A673 (cell line): ENCODE data around the gene CD69. TPM values are rescaled to one million over a fixed set of nuclear protein-coding genes. Genes with fewer than 3 reads are reported as not detected.

Source experiments
- BruUV-seq: library from RNA; stranded (reverse); fragments of 400-500 nt; replicated peaks from 2 replicates; lab custom pipeline; 2021; lab: Mats Ljungman, UMichigan
- CTCF ChIA-PET: fragments of 300-600 bp; sonication (Branson Sonifier 250); formaldehyde crosslinking; loops from one replicate; lab custom pipeline; 2022; ENCODE audit warnings: antibody characterized with exemption; lab: Charles Lee
- POLR2A ChIA-PET: fragments of 300-600 bp; sonication (Branson Sonifier 250); formaldehyde crosslinking; loops from one replicate; lab custom pipeline; 2022; ENCODE audit warnings: antibody characterized with exemption; ENCODE audit not compliant: low non-redundant PET; lab: Charles Lee
- DNase-seq: peaks from one replicate; pipeline ENCODE4 v3.0.0-alpha.2; 2015; ENCODE audit warnings: low spot score
- H3K27ac ChIP-seq: fragments of 200-600 bp; sonication (generic); 2 replicates; pipeline ENCODE4 v1.5.1; 2016; ENCODE audit warnings: mixed run types, low read depth, mild to moderate bottlenecking, mixed read lengths, antibody characterized with exemption, low read length; ENCODE audit not compliant: poor library complexity, severe bottlenecking
- H3K27me3 ChIP-seq: fragments of 200-600 bp; sonication (generic); replicated peaks from 2 replicates; pipeline ENCODE4 v1.6.1; 2017; ENCODE audit warnings: mixed run types, low read depth, mild to moderate bottlenecking, mixed read lengths, antibody characterized with exemption, low read length; ENCODE audit not compliant: insufficient read depth, poor library complexity
- H3K36me3 ChIP-seq: fragments of 200-600 bp; sonication (generic); 2 replicates; pipeline ENCODE4 v1.6.1; 2016; ENCODE audit warnings: mixed run types, mild to moderate bottlenecking, mixed read lengths, antibody characterized with exemption, low read length; ENCODE audit not compliant: insufficient read depth, poor library complexity, severe bottlenecking
- H3K4me1 ChIP-seq: fragments of 200-600 bp; sonication (generic); 2 replicates; pipeline ENCODE4 v1.6.1; 2017; ENCODE audit warnings: mixed run types, mild to moderate bottlenecking, mixed read lengths, antibody characterized with exemption, low read length; ENCODE audit not compliant: insufficient read depth, poor library complexity, severe bottlenecking
- H3K4me3 ChIP-seq: fragments of 200-600 bp; sonication (generic); 2 replicates; pipeline ENCODE4 v1.5.1; 2016; ENCODE audit warnings: low read depth, mixed run types, mild to moderate bottlenecking, mixed read lengths, low read length; ENCODE audit not compliant: poor library complexity, severe bottlenecking
- H3K9me3 ChIP-seq: fragments of 200-600 bp; sonication (generic); 2 replicates; pipeline ENCODE4 v1.6.1; 2016; ENCODE audit warnings: mixed run types, low read depth, mild to moderate bottlenecking, mixed read lengths, antibody characterized with exemption, low read length; ENCODE audit not compliant: poor library complexity, severe bottlenecking
- EZH2 ChIP-seq: fragments of 200-600 bp; sonication (generic); IDR thresholded peaks from 2 replicates; pipeline ENCODE4 v1.6.1; 2017; ENCODE audit warnings: borderline replicate concordance, low read depth, mild to moderate bottlenecking, mixed read lengths, antibody characterized with exemption, low read length; ENCODE audit not compliant: poor library complexity, severe bottlenecking
- intact Hi-C: fragments of 100-400 bp; cut with micrococcal nuclease; formaldehyde crosslinking; loops from one replicate; pipeline ENCODE4 v1.10.0; 2022; ENCODE audit not compliant: unreplicated experiment
- total RNA-seq: library from RNA; stranded (reverse); gene quantifications from 2 replicates; pipeline ENCODE4 v1.2.3, GENCODE V29; 2021
- TF ChIP-seq, protein P1 (sequence below): fragments of 300-800, 200-600 bp; sonication (generic); conservative IDR thresholded peaks from 2 replicates; pipeline ENCODE4 v1.5.1; 2017; ENCODE audit warnings: low read depth, mild to moderate bottlenecking, antibody characterized with exemption, low read length, moderate library complexity, mixed read lengths

The CD69 gene
- total RNA-seq, 1 experiment from 2014 or later: not detected

DNA sequence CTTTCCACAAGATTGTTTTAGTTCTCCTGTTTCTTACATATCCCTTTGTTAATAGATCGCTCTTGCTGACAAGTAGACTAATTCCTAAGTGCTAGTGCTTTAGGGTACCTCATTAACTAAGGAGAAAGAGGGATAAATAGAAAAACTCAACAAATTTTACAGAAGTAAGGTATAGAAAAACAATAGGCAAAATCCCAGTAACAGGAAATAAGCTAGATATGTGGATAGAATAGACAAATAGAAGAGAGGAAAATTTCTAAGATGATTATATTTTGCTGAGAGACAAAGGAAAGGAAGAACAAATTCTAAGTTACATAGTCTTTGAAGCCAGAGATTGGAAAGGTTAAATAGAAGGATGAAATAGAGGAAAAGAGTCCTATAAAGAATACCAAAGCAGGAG lies 1.0 kb downstream of the CD69 start:
- CTCF ChIA-PET: no interaction called here
- BruUV-seq: no TSS peak

DNA sequence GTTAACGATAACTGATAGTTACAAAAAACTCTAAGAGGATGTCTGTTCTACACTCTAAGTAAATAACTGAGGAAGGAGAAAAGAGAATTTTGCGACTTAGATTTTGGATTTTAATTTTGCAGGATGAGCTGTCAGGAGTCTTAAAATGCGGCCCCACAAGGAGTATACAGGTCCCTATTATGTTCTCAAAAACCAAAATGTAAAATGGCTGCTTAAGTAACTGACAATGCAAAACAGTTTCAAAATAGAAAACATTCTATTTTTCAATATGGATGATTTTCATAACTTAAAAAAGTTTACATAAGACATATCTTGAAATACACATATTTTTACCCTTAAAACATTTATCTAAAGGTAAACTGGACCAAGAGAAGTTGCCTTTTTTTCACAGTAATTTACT lies 2.6 kb downstream of the CD69 start:
- no peaks in the 10 kb centered on the region for H3K9me3 ChIP-seq
- H3K27me3 ChIP-seq: no peaks in the 10 kb centered on the region
- BruUV-seq: no TSS peak
- no peaks in the 10 kb centered on the region for H3K36me3 ChIP-seq
- no peak for DNase-seq
- intact Hi-C loops: no loop called here
- CTCF ChIA-PET: no interaction called here
- H3K4me1 ChIP-seq: peaks cover 9% of the 10 kb centered on the region
- POLR2A ChIA-PET: no interaction called here
- H3K27ac ChIP-seq: no peak overlapping the region
- TF ChIP-seq, protein P1, sequence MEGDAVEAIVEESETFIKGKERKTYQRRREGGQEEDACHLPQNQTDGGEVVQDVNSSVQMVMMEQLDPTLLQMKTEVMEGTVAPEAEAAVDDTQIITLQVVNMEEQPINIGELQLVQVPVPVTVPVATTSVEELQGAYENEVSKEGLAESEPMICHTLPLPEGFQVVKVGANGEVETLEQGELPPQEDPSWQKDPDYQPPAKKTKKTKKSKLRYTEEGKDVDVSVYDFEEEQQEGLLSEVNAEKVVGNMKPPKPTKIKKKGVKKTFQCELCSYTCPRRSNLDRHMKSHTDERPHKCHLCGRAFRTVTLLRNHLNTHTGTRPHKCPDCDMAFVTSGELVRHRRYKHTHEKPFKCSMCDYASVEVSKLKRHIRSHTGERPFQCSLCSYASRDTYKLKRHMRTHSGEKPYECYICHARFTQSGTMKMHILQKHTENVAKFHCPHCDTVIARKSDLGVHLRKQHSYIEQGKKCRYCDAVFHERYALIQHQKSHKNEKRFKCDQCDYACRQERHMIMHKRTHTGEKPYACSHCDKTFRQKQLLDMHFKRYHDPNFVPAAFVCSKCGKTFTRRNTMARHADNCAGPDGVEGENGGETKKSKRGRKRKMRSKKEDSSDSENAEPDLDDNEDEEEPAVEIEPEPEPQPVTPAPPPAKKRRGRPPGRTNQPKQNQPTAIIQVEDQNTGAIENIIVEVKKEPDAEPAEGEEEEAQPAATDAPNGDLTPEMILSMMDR: no peak
- TF ChIP-seq EZH2: no peak
- no peak overlapping the region for H3K4me3 ChIP-seq

More for the DNA sequence above, 1.0 kb downstream of the CD69 start:
- Histone ChIP-seq H3K27me3 (no peaks in the 10 kb centered on the region), H3K4me3 (no peak overlapping the region), H3K36me3 (no peaks in the 10 kb centered on the region), H3K27ac (no peak overlapping the region), H3K4me1 (peaks cover 9% of the 10 kb centered on the region), H3K9me3 (no peaks in the 10 kb centered on the region)
- POLR2A ChIA-PET: no interaction called here
- no peak for TF ChIP-seq EZH2
- TF ChIP-seq, protein P1: no peak
- no peak for DNase-seq
- intact Hi-C loops: no loop called here

DNA sequence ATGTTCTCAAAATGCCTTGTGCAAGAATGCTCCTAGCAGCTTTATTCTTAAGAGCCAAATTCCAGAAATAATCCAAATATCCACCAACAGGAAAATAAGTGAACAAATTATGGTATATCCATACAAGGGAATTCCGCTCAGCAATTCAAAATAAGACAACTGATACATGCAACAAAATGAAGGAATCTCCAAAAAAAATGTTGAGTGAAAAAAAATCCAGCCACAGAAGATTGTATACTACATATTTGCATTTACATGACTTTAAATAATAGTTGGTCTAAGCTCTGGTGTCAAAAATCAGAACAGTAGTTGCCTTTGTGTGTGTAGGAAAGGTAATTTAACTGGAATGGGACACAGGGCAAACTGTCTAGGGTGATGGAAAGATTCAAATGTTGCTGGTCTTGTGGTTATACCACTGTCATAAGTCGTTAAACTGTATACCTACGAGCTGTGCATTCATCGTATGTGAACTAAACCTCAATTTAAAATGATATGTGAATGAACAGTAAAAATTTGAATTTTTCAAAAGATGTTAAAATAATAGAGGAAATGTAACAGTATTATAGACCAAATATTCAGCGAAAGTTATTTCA lies 3.2 kb downstream of the CD69 start:
- no peak overlapping the region for H3K27ac ChIP-seq
- H3K36me3 ChIP-seq: no peaks in the 10 kb centered on the region
- H3K4me1 ChIP-seq: peaks cover 9% of the 10 kb centered on the region
- no peak for TF ChIP-seq EZH2
- H3K9me3 ChIP-seq: no peaks in the 10 kb centered on the region
- no peak overlapping the region for H3K4me3 ChIP-seq
- H3K27me3 ChIP-seq: no peaks in the 10 kb centered on the region
- no peak for DNase-seq
- ChIA-PET POLR2A (no interaction called here), CTCF (interaction anchor here (1.1 kb wide), 1 partner anchor 10 kb away, joined by 4 read pairs; no protein-coding TSS in a partner anchor)
- no TSS peak for BruUV-seq
- intact Hi-C loops: no loop called here

DNA sequence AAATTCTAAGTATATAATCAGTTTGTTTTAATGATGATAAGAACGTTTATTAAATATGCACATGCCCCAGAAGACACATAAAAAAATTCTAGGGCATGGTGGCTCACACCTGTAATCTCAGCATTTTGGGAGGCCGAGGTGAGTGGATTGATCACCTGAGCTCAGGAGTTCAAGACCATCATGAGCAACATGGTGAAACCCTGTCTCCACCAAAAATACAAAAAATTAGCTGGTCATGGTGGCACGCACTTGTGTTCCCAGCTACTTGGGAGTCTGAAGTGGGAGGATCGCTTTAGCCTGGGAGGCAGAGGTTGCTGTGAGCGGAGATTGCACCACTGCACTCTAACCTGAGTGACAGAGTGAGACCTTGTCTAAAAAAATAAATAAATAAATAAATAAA lies 4.0 kb downstream of the CD69 start:
- H3K9me3 ChIP-seq: no peaks in the 10 kb centered on the region
- no peak overlapping the region for H3K27ac ChIP-seq
- peaks cover 9% of the 10 kb centered on the region for H3K4me1 ChIP-seq
- ChIA-PET CTCF (interaction anchor here (1.1 kb wide), 1 partner anchor 10 kb away, joined by 4 read pairs; no protein-coding TSS in a partner anchor), POLR2A (no interaction called here)
- intact Hi-C loops: no loop called here
- no peaks in the 10 kb centered on the region for H3K27me3 ChIP-seq
- no peak for TF ChIP-seq EZH2
- TF ChIP-seq, protein P1: no peak
- H3K36me3 ChIP-seq: no peaks in the 10 kb centered on the region
- no peak for DNase-seq
- BruUV-seq: no TSS peak
- H3K4me3 ChIP-seq: no peak overlapping the region
